SHP77 treated with DMSO at 0.1 percent for 48 hours (cell line): Measurements from ENCODE around the gene NRXN3.

Experiments
- DNase-seq: peaks from one replicate; lab custom pipeline; 2025; lab: John Stamatoyannopoulos, UW

NRXN3 gene

DNA sequence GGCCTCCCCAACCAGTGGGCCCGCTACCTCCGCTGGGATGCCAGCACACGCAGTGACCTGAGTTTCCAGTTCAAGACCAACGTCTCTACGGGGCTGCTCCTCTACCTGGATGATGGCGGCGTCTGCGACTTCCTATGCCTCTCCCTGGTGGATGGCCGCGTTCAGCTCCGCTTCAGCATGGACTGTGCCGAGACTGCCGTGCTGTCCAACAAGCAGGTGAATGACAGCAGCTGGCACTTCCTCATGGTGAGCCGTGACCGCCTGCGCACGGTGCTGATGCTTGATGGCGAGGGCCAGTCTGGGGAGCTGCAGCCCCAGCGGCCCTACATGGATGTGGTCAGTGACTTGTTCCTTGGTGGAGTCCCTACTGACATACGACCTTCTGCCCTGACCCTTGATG, 73.0 kb downstream of the NRXN3 start:
- no peak for DNase-seq

DNA sequence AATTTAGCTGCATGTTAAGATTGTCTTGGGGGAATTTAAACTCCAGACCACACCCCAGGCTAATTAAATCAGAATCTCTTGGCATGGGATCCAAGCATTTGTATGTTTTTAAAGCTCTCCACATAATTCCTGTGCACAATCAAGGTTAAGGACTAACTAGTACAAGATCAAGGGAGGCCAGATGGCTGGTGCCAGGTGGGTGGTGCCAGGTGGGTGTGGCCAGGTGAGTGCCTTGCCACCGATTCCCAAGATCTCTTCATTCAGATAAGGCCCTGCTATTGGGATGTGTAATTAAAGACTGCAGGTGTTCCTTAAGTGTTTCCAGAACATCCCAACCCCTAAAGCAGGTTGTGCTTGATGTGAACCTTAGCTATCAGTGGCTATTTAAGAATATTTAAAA, 75.1 kb downstream of the NRXN3 start:
- no peak for DNase-seq

DNA sequence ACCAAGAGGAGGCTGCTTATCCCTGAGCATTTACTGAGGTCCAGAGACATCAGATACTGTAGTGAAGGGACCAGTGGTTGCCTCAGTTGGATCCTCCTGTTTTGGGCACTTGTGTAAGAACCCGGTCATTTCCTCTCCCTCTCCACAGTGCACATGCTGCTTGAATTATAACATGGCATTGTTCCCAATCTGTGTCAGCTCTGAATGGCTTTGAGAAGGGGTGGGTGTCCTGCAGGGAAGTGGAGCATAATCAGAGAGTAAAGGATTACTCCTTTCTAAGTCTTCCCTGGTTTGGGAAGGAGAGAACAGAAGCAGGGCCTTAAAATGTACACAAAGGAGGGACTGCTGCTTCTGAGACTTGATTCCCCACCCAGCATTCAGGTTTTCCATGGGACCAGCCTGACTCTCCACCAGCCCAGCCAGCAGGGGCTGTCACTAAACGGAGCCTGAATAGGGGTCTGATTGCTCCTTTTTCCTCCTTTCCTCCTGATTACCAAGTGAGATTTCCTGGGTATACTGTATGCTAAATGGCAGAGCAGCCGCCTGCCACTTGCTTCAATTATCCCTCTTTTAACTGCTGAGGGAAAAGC, 78.4 kb downstream of the NRXN3 start:
- no peak for DNase-seq

DNA sequence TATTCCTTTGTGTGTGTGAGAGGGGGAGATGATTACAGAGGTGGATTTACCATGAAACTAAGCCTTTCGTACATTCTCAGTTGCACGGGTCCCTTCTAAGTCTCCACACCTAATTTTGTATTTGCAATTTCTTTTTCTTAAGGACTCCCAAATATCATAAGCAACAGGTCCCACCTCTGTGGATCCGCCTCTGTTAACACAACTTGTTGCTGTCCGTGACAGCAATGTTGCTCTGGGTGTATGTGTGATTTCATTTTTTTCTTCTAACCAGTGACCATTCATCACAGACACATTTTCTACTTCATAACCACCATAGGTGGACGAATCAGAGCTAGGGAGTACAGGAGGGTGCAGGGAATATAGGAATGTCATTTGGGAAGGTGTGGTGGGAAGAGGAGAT, 81.1 kb downstream of the NRXN3 start:
- no peak for DNase-seq

DNA sequence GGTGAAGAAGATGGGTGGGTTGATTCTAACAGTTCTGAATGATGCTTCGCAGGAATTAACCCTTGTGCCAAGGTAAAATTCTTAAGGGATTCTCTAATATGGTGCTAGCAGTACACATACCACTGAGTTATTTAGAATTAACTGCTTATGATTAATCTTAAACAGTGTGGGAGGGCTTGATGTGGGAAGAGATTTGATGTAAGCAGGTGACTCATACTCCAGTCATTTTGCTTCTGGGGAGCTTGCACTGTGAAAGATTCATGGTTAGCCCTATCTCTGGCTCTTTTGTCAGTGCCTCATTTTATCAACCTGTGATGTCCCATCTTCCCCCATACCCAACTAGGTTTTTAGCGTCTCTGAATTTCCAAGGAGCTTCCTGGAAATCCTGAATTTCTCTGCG, 83.8 kb downstream of the NRXN3 start:
- no peak for DNase-seq

DNA sequence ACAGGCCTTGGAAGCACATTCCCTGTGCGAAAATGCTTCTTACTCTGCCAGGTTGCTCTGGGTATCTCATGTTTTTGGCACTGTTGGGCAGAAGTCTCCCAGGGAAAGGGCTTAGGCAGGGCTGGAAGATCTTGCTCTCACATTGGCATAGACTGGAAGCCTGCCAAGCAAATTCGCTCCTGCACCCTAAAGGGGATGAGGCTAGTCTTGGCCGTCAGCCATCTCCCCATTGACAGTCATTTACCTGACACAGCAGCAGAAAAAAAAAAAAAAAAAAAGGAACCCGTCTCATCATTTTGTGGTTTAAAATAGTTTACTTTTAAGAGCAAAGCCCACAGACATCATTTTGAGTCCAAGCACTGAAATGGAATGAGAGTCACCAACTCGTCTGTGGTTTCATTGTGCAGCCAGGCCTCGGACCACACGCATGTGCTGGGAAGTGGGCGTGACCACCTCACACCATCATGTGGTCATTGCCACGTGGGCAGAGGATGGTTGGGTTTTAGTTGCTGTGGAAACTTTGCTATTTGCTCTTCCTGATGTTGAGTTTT, 84.8 kb downstream of the NRXN3 start:
- peak; percentile 12 for DNase-seq

DNA sequence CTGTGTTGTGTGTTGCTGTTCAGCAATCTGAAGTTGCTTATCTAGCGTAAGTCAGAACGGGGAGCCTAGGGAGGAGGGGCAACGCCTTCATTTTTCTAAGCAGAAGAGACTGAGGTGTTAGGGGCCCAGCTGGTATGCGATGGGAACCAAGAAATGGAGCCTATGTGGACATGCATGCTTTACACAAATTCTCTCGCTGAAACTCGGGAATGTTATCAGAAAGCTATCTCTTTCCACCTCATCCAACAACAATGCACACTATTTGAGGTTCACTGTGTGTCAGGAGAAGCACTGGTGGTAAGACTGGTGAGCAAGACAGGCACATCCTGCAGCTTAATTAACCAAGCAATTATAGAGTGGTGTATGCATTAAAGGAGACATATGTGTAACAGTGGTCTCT, 89.7 kb downstream of the NRXN3 start:
- DNase-seq: no peak

DNA sequence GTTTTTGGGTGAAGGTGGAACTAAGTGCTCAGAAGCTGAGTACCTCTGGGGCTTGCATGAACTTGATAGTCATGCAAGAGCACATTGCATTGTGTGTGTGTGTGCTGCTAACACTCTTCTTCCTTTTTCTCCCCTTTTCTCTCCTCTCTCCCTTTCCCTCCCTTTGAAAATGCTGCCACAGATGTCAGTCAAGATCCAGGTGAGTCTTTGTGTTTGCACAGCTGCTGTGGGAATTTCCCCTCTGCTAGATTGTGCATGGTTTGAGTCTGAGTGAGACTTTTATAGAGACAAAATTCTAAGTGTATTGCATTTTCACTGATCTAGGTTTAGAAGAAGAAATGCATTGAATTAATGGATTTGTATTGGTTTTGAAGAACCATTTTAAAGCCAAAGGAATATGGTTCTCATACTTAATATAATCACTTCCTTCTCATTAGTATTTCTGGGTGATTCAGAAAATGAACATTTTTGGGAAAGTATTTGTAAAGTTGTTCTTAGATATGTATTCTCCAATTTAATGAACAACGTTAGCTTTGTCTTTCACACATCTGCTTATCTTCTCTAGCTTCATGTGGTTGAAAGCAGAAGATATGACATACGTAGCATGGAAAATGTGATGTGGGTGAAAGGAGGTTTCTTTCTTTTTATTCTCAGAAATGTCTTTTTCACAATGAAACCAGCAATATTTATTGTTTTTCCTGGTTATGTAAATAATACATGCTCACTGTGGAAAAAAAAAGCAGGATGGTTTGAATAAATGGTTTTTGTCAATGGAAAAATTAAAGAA, 108.5 kb downstream of the NRXN3 start:
- peak; percentile 35 for DNase-seq

DNA sequence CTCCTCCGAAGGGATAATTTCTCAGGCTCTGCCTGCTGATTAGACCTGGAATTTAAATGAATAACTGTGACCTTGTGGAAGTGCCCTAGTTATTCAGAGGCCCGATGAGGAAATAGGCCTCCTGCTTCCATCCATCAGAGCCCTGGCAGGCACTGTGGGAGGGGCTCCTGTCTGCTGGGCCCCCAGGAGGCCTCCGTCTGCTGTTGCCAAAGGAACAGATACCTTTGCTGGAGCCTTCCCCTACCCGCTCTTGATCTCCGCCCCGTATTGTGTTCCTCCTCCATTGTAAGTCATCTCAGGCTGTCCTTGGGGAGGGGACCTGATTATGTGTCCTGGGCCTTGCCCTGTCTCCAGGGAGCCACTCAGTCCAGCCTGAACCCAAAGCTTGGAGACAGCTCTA, 112.3 kb downstream of the NRXN3 start:
- DNase-seq: no peak

DNA sequence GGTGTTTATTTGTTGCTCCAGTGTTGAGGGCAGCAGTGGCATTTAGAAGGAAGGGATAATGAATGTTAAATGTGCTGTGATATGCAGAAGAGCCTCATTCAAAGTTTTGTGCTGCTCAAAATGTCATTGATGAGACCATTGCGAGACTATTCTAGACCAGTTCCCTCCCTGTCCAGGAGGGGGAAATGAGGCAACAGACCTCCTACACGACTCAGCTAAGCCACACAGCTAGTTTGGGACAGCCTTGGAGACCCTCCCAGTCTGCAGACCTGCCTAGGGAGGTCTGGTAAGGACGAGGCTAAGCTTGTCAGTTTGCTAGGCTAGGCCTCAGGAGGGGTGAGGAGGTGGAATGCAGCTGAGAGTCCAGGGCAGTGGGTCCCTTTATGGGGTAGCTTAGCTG, 116.0 kb downstream of the NRXN3 start:
- no peak for DNase-seq

DNA sequence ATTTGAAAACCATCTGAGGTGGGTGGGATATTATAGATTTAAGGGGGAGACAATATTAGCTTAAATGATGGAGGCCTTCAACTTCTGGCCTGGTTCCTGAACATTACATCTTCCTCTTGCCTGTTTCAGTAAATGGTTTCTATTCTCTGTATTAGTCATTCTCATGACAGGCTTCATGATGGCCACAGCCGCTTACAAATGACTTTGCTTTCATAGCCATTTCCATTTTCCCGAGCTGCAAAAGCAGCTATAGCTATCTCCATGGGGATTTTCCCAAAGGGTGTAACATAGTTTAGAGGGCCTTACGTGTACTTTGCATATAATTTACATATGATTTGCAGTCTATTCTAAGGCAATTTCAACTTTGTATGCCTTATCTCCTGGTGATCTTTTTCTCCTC, 121.8 kb downstream of the NRXN3 start:
- no peak for DNase-seq

DNA sequence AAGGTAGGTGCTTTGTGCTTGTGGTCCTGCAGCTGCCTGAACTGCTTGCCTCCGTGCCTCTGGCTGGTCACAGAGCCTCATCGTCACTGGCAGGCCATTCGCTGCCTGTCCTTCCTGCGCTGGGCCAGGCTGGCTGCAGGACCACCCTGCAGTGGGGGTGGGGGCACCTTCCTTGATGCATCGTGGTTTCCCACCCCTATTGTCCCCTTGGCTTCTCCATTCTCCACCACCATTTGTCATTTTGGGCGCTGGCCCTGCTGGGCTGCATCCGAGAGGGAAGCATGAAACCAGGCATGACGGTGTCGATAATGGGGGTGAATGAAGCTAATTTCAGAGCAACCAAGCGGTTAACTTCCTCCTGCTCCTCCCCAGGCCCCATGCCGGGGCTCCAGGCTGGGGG, 127.7 kb downstream of the NRXN3 start:
- no peak for DNase-seq

DNA sequence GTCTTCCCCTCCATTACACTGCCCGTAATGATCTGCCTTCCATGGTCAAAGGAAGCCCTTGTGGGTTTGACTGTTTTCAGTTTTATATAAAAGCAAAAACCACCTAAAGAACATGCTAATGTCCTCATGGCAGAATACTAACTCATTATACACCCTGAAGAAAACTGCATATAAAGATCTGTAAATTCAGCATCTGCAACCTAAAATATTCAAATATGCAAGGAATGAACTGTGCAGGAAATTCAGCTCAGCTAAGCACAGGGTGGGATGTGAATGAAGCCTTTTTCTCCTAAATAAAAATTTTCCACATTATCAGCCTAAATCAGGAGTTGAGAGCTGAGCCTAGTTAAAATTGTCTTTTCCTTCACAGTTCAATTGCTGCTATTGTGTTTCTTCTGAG, 128.1 kb downstream of the NRXN3 start:
- no peak for DNase-seq

DNA sequence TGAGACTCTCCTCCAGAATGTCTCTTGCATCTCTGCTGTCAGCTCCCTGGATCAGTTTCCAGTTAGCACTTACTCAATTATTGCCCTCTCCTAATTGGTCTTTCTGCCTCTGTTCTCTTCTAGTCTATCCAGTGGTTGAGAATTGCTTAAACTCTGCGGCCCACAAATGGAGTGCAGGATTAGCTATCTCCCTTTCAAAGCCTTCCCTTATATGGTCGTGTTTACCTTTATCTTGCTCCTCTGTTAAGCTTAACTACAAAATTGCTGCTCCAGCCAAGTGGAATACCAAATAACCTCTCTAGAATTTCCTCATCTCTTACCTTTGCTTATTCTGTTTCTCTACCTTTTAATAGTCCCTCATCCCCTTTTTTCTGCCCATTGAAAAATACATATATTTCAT, 132.7 kb downstream of the NRXN3 start:
- DNase-seq: no peak

DNA sequence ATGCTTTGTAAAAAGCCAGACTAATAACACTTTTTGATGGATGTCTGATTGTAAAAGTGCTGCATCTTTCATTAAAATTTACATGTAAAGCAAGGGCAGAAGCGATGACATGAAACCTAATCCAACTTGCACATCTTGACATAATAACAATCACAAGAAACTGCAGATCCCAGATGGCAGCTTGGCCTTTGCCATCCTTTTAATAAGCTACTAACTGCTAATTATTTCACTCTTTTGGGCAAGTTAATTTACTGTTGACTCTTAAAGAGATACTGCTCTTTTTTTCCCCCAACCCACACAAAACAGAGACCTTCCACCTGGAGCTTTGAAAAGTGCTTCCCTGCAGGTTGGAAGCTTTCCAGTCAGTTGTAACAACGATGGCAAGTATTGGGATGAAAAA, 137.5 kb downstream of the NRXN3 start:
- DNase-seq: no peak

DNA sequence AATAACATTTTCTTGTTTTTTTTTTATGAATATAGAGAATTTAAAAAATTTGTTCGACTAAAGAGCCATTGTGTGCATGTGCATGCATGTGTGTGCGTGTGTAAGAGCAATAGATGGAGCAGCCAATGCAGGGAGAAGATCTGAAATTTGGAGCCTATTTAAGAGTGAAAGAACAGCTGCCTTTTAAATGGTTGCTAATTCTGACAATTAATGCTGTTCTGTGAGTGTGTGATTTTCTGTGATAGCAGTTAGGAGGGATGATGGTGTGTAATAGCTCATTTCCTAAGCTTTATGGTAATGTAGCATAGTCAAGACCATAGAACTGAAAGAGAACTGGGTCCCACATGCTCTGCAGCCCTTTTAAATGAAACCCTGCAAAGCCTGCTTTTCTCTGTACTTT, 137.9 kb downstream of the NRXN3 start:
- DNase-seq: no peak

DNA sequence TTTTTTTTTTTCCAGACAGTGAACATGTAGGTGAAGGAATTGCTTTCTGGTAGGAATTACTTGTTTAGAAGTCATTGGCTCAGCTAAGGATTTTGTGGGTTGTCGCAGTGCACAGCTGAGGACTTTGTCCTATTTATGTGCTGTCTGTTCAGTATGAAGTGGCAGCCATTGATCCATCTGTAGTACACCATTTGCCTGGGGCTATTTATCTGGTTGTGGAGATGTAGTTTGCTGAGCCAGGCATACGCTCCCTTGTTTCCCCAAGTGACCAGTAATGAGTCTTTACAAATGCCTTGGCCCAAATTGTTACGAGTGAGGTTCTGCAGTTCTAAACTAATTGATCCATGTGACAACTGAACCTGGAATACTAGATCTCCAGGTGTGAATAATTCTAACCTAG, 140.1 kb downstream of the NRXN3 start:
- no peak for DNase-seq

DNA sequence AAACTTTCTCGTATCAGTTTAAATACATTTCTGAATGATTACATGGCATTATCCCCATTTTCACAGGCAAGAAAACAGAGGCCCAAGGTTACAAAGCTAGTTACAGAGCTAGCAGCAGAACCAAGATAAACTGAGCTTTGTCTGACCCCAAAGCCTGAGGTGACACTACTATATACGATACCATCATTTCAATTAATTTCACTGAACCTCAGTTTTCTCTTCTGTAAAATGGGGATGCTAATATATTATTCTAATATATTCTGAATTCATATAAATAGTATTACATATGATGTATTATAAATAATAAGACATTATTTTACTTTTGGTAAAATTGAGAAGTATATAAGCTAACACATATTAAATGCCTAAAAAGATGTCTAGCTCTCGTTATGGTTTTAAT, 143.3 kb downstream of the NRXN3 start:
- DNase-seq: no peak

DNA sequence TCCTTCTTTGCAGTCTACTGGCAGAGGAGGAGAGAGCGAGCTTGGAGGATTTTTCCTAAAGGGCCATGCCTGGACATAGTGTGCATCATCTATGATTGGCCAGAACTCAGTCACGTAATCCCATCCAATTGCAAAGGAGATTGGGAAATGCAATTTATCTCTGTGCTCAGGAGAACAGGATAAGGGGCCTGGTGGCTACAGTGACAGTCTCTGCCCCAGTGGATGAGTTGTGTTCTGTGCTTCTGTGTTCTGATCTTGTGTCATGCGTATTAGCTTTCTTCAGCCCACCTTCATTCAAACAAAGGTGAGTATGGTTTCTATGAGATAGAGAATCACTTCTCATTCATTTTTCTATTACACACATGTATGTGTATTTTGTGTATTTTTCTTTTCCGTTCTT, 144.3 kb downstream of the NRXN3 start:
- DNase-seq: no peak

DNA sequence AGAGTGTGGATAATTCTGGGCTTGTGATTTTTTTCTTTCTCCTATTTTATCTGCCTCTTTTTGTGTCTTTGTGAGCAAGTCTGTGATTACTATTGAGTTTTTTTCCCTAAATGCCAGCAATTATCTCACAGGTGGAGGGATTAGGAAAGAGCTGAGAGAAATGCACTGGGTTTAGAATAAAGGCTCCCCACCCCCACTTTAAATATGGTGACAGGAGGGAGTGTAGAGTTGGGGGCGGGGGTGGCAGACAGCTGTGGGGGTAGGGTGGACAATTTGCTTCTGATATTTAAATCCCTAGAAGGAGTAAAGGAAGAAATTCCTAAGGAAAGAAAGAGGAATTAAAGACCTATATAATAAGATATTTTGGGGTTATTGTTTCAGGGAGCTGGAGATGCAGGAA, 145.9 kb downstream of the NRXN3 start:
- no peak for DNase-seq

DNA sequence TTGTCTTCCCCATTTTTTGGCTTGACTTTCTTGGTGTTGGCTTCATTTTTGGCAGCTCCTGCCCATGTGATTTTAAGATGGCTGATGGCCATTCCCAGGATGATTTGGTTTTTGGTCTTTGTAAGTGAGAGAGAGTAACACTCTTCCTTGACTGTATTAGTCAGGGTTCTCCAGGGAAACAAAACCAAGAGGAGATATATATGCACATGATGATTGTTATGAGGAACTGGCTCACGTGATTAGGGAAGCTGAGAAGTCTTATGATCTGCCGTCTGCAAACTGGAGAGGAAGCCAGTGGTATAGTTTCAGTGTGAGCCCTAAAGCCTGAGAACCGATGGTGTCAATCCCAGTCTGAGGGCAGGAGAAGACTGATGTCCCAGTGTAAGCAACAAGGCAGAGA, 146.6 kb downstream of the NRXN3 start:
- DNase-seq: no peak

DNA sequence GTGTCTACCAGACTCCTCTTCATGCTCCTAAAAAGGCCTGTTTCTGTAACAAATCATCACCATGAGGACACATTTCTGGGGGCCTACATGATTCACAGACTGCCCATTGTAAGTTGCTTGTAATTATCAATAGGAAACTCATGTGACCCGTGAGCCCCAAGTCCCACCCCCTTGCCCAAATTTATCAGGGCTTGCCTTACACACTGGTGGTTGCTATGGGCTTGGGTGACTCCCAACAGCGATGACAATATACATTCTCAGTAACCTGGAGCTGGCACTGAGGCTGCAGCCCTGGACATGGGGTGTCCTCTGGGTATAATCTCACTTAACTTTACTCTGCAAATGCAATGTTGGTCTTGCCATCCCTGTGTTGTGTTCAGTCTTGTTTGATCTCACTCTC, 149.2 kb downstream of the NRXN3 start:
- no peak for DNase-seq

DNA sequence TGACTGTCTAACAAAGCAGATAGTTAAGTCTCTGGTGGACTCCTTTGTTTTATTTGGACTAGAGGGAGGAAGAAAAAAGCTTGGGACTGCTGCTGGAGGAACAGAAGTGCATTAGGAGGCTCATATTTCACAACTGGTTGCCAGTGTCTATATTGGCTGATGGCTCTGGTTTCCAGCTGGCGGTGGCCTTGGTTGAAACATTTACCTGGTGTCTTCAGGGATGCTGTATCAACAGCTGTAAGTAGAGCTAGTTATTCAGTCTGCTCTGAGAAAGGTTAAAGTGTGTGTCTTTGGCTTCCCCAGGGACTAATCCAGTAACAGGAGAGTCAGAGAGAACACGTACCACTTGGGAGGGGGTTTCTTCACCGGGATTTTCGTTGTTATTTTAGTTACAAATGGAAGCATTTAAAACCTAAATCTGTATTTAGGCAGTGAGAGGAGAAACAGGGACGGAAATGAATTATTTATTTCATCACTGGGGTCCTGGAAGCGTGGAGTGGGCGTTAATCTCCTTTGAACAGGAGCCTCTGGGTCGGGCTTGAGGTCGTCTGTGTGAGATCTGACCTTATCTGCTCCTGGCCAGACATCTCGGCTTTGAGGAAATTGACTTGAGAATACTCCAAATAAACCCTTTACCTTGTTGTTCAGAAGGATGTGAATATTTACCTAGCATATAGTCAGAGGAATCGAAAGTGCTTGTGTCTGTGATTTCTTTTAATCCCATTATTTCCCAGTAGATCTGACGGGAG, 149.9 kb downstream of the NRXN3 start:
- no peak for DNase-seq
